NT2/D1 (cell line): ENCODE data around the gene EFHD1.

Experiments used
- SUZ12 ChIP-seq: IDR thresholded peaks from 2 replicates; pipeline ENCODE4 v1.6.1; 2011; ENCODE audit not compliant: insufficient read length, insufficient read depth; ENCODE audit errors: extremely low read depth
- ZNF274 ChIP-seq: IDR thresholded peaks from 2 replicates; pipeline ENCODE4 v1.6.1; 2011; ENCODE audit warnings: mild to moderate bottlenecking, low read depth, low read length

DNA sequence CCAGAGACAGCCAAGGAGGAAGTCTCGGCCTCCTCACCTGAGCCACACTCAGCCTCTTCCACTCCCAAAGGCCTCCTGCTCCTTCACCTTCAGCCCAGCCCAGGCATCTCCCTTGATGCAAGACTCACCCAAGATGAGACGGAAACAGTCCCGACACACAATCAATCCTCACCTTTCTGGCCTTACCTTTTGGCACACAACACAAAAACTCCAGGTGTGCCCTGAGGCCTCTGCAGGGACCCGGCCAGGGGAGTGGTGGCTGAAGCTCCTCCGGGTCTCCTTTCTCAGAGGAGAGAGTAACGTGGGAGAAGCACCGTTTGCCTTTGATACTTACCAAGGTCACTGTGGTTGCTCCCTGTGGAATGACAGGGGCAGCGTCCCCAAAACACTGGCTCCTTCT is 23.8 kb upstream of the EFHD1 start:
- TF ChIP-seq ZNF274, result no peak
- no peak for TF ChIP-seq SUZ12
